Fibroblast of lung (primary cell): ENCODE data around the gene FAM83E. TPM values are rescaled to one million over a fixed set of nuclear protein-coding genes. Genes with fewer than 3 reads are reported as not detected.
A peak's percentile ranks its signal among the peaks of the same experiment; 100 is the strongest.

Experiments used
- DNase-seq, 2 donors: peaks; one replicate each; pipeline versions ENCODE4 v3.0.0 to v3.0.0-alpha.2; 2010; ENCODE audit warnings: low read depth in 2 of 2
- H2AFZ ChIP-seq: 2 replicates; pipeline ENCODE4 v1.5.1; 2012; ENCODE audit warnings: low read length, control low read depth, inconsistent platforms
- H3K27ac ChIP-seq: 2 replicates; pipeline ENCODE4 v1.5.1; 2011; ENCODE audit warnings: low read length, control low read depth; ENCODE audit not compliant: insufficient read depth
- H3K27me3 ChIP-seq: 2 replicates; pipeline ENCODE4 v1.5.1; 2011; ENCODE audit warnings: mild to moderate bottlenecking, low read length; ENCODE audit not compliant: control insufficient read depth, insufficient read depth
- H3K36me3 ChIP-seq: 2 replicates; pipeline ENCODE4 v1.5.1; 2011; ENCODE audit warnings: low read length; ENCODE audit not compliant: control insufficient read depth, insufficient read depth
- H3K4me1 ChIP-seq: 2 replicates; pipeline ENCODE4 v1.5.1; 2011; ENCODE audit warnings: low read length; ENCODE audit not compliant: control insufficient read depth, insufficient read depth; ENCODE audit errors: extremely low read depth
- H3K4me2 ChIP-seq: 2 replicates; pipeline ENCODE4 v1.5.1; 2011; ENCODE audit warnings: low read length, control low read depth; ENCODE audit not compliant: insufficient read depth; ENCODE audit errors: extremely low read depth
- H3K4me3 ChIP-seq, 4 experiments: fragments of 200-600 bp in 1 of 4; sonication (generic) in 1 of 4; replicated peaks in 1 of 4; 2 replicates each; pipeline ENCODE4 v1.5.1; 2011 to 2016; ENCODE audit warnings: low read length in 4 of 4, low read depth in 3 of 4, mild to moderate bottlenecking in 3 of 4, control low read depth in 2 of 4, inconsistent platforms in 1 of 4, mixed read lengths in 1 of 4; ENCODE audit not compliant: insufficient read depth in 1 of 4; ENCODE audit errors: control extremely low read depth in 1 of 4
- H3K79me2 ChIP-seq: 2 replicates; pipeline ENCODE4 v1.5.1; 2012; ENCODE audit warnings: mild to moderate bottlenecking, low read length, inconsistent platforms; ENCODE audit not compliant: control insufficient read depth, insufficient read depth
- H3K9ac ChIP-seq: 2 replicates; pipeline ENCODE4 v1.5.1; 2011; ENCODE audit warnings: mild to moderate bottlenecking, low read length, control low read depth; ENCODE audit not compliant: insufficient read depth
- H3K9me3 ChIP-seq: 2 replicates; pipeline ENCODE4 v1.5.1; 2012; ENCODE audit warnings: low read depth, low read length; ENCODE audit not compliant: control insufficient read depth, insufficient read depth
- H4K20me1 ChIP-seq: 2 replicates; pipeline ENCODE4 v1.5.1; 2011; ENCODE audit warnings: low read length; ENCODE audit not compliant: control insufficient read depth, insufficient read depth; ENCODE audit errors: extremely low read depth
- CTCF ChIP-seq, 2 donors: IDR thresholded peaks in 1 of 2; conservative IDR thresholded peaks in 1 of 2; 1 replicate in 1 of 2; 2 replicates in 1 of 2; pipeline ENCODE4 v1.5.1; 2011 to 2012; ENCODE audit warnings: low read length in 2 of 2, control low read depth in 1 of 2, inconsistent platforms in 1 of 2, low read depth in 1 of 2, mild to moderate bottlenecking in 1 of 2
- EZH2 ChIP-seq: IDR thresholded peaks from 2 replicates; pipeline ENCODE4 v1.5.1; 2012; ENCODE audit warnings: low read length, control low read depth, mild to moderate bottlenecking; ENCODE audit errors: missing control alignments
- polyA plus RNA-seq, 2 donors: library from polyadenylated mRNA; depleted of rRNA in 1 of 2; stranded (reverse) in 1 of 2; unstranded in 1 of 2; fragments of >200 nt; gene quantifications; 2 replicates each; pipeline ENCODE4 v1.2.1, GENCODE V29; 2011 to 2012; ENCODE audit warnings: missing spikeins in 1 of 2
- total RNA-seq: library from RNA; depleted of rRNA; stranded (reverse); fragments of >200 nt; gene quantifications from 2 replicates; pipeline ENCODE4 v1.2.1, GENCODE V29; 2014

The FAM83E gene
- total and polyA plus RNA-seq, 2 donors (not counting 1 experiment from before 2014, with no cell fraction given) = 0.50 TPM; not detected in 1

GRCh38 chr19:48638831-48639381 lies 24.0 kb upstream of the FAM83E start:
- H3K27ac ChIP-seq = no peak overlapping the region
- no peak overlapping the region for H3K9ac ChIP-seq
- peak overlapping the region in 1 of 4 experiments; percentile 81 for H3K4me3 ChIP-seq
- H3K36me3 ChIP-seq = no peaks in the 10 kb centered on the region
- H4K20me1 ChIP-seq = no peaks in the 10 kb centered on the region
- peaks cover 24% of the 10 kb centered on the region for H3K4me1 ChIP-seq
- no peaks in the 10 kb centered on the region for H3K79me2 ChIP-seq
- no peak for DNase-seq
- H3K4me2 ChIP-seq = no peak overlapping the region
- no peak overlapping the region for H2AFZ ChIP-seq
- TF ChIP-seq CTCF (conservative IDR thresholded peaks at IDR 0.05 in 1 of 2, IDR thresholded peaks at IDR 0.05 in 1 of 2; ENCODE audit: low read depth in 1 of 2, low read length in 2 of 2) = no peak
- no peak for TF ChIP-seq EZH2
- no peaks in the 10 kb centered on the region for H3K9me3 ChIP-seq
- no peaks in the 10 kb centered on the region for H3K27me3 ChIP-seq

GRCh38 chr19:48637948-48638830 lies 23.3 kb upstream of the FAM83E start:
- H3K36me3 ChIP-seq = no peaks in the 10 kb centered on the region
- DNase-seq = peak; percentile 96 to 97
- peak overlapping the region; percentile 50 to 81 (median 64) for H3K4me3 ChIP-seq
- peaks cover 30% of the 10 kb centered on the region for H3K4me1 ChIP-seq
- H4K20me1 ChIP-seq = no peaks in the 10 kb centered on the region
- peak overlapping the region; percentile 72 for H3K9ac ChIP-seq
- H3K4me2 ChIP-seq = peak overlapping the region; percentile 69
- no peaks in the 10 kb centered on the region for H3K27me3 ChIP-seq
- peak overlapping the region; percentile 90 for H3K27ac ChIP-seq
- peak overlapping the region; percentile 53 for H2AFZ ChIP-seq
- TF ChIP-seq EZH2 = no peak
- TF ChIP-seq CTCF (conservative IDR thresholded peaks at IDR 0.05 in 1 of 2, IDR thresholded peaks at IDR 0.05 in 1 of 2; ENCODE audit: low read depth in 1 of 2, low read length in 2 of 2) = peak in 1 of 2 donors; percentile 20
- no peaks in the 10 kb centered on the region for H3K79me2 ChIP-seq
- no peaks in the 10 kb centered on the region for H3K9me3 ChIP-seq

- no peaks in the 10 kb centered on the region for H3K79me2 ChIP-seq
- H3K9ac ChIP-seq = peak overlapping the region; percentile 72
- H4K20me1 ChIP-seq = no peaks in the 10 kb centered on the region
- peak; percentile 99 for DNase-seq
- H3K36me3 ChIP-seq = no peaks in the 10 kb centered on the region
- peak overlapping the region; percentile 90 for H3K27ac ChIP-seq
- H2AFZ ChIP-seq = peak overlapping the region; percentile 50
- H3K27me3 ChIP-seq = no peaks in the 10 kb centered on the region
- peak overlapping the region; percentile 69 for H3K4me2 ChIP-seq
- TF ChIP-seq CTCF (conservative IDR thresholded peaks at IDR 0.05 in 1 of 2, IDR thresholded peaks at IDR 0.05 in 1 of 2; ENCODE audit: low read depth in 1 of 2, low read length in 2 of 2) = no peak
- TF ChIP-seq EZH2 = no peak
- H3K9me3 ChIP-seq = no peaks in the 10 kb centered on the region
- peak overlapping the region; percentile 50 to 81 (median 64) for H3K4me3 ChIP-seq
- peaks cover 37% of the 10 kb centered on the region for H3K4me1 ChIP-seq
Observed at GRCh38 chr19:48637449-48637947, 22.6 kb upstream of the FAM83E start.
